BJ (cell line): ENCODE results near the gene EXTL2. TPM values are rescaled to one million over a fixed set of nuclear protein-coding genes. Genes with fewer than 3 reads are reported as not detected.

Experiments
- CTCF ChIA-PET: fragments of 350-600 bp; formaldehyde crosslinking; extraction: SDS; loops from one replicate; lab custom pipeline; 2021; ENCODE audit warnings: antibody characterized with exemption, inconsistent platforms; lab: Yijun Ruan, JAX
- POLR2A ChIA-PET: fragments of 300-600 bp; sonication (Branson Sonifier 250); formaldehyde crosslinking; extraction: SDS; loops from one replicate; lab custom pipeline; 2021; ENCODE audit warnings: antibody characterized with exemption; lab: Charles Lee
- DNase-seq: peaks from one replicate; pipeline ENCODE4 v3.0.0-alpha.2; 2011; ENCODE audit warnings: low read depth
- H3K27me3 ChIP-seq: 2 replicates; pipeline ENCODE4 v1.6.0; 2011; ENCODE audit warnings: low read length; ENCODE audit not compliant: control insufficient read depth, insufficient read depth
- H3K36me3 ChIP-seq: 2 replicates; pipeline ENCODE4 v1.5.1; 2011; ENCODE audit warnings: low read length; ENCODE audit not compliant: control insufficient read depth, insufficient read depth
- H3K4me3 ChIP-seq: 2 replicates; pipeline ENCODE4 v1.5.1; 2011; ENCODE audit warnings: low read depth, mild to moderate bottlenecking, control low read depth, low read length
- CTCF ChIP-seq: IDR thresholded peaks from 2 replicates; pipeline ENCODE4 v1.5.1; 2011; ENCODE audit warnings: low read depth, mild to moderate bottlenecking, control low read depth, inconsistent platforms, low read length, moderate library complexity; ENCODE audit not compliant: insufficient read depth
- polyA plus RNA-seq: library from polyadenylated mRNA; depleted of rRNA; stranded (reverse); fragments of >200 nt; gene quantifications from 2 replicates; pipeline ENCODE4 v1.2.3, GENCODE V29; 2011

EXTL2 gene
- polyA plus RNA-seq, 1 experiment: 13.7 TPM

- H3K36me3 ChIP-seq: peaks cover 1% of the 10 kb centered on the region; the same call in 1 of the 2 replicates
- POLR2A ChIA-PET: no interaction called here
- H3K27me3 ChIP-seq: no peaks in the 10 kb centered on the region
- TF ChIP-seq CTCF: peak; percentile 48
- CTCF ChIA-PET: interaction anchor here (0.6 to 4.8 kb wide), 9 partner anchors 12 to 436 kb away, joined by 3 to 47 read pairs (median 3); no protein-coding TSS in a partner anchor
- no peak for DNase-seq
- no peak overlapping the region for H3K4me3 ChIP-seq
Measured at GRCh38 chr1:100921110-100921706, 26.6 kb upstream of the EXTL2 start.

- ChIA-PET POLR2A (no interaction called here), CTCF (interaction anchor here (1.6 kb wide), 1 partner anchor 326 kb away, joined by 4 read pairs; no protein-coding TSS in a partner anchor)
- no peak overlapping the region for H3K4me3 ChIP-seq
- no peak for DNase-seq
- TF ChIP-seq CTCF: no peak
- peaks cover 1% of the 10 kb centered on the region; the same call in 1 of the 2 replicates for H3K36me3 ChIP-seq
- no peaks in the 10 kb centered on the region for H3K27me3 ChIP-seq
Measured at GRCh38 chr1:100912019-100912418, 17.4 kb upstream of the EXTL2 start.

- H3K4me3 ChIP-seq: no peak overlapping the region
- TF ChIP-seq CTCF: no peak
- no peak for DNase-seq
- H3K36me3 ChIP-seq: peaks cover 3% of the 10 kb centered on the region; the same call in 1 of the 2 replicates
- CTCF ChIA-PET: interaction anchor here (0.6 to 2.2 kb wide), 5 partner anchors 328 to 586 kb away, joined by 3 to 10 read pairs (median 4); partner anchors contain the start of gene S1PR1
- POLR2A ChIA-PET: no interaction called here
- no peaks in the 10 kb centered on the region for H3K27me3 ChIP-seq
Measured at GRCh38 chr1:100909018-100909417, 14.4 kb upstream of the EXTL2 start.

GRCh38 chr1:100907887-100908286 lies 13.2 kb upstream of the EXTL2 start:
- Histone ChIP-seq H3K27me3 (no peaks in the 10 kb centered on the region), H3K4me3 (no peak overlapping the region), H3K36me3 (peaks cover 3% of the 10 kb centered on the region; the same call in 1 of the 2 replicates)
- no peak for DNase-seq
- POLR2A ChIA-PET: no interaction called here
- CTCF ChIA-PET: interaction anchor here (1.4 to 2.2 kb wide), 2 partner anchors 331 to 380 kb away, joined by 4 to 10 read pairs; no protein-coding TSS in a partner anchor
- TF ChIP-seq CTCF: no peak

GRCh38 chr1:100905181-100905580 lies 10.5 kb upstream of the EXTL2 start:
- ChIA-PET CTCF (no interaction called here), POLR2A (no interaction called here)
- TF ChIP-seq CTCF: no peak
- no peak overlapping the region for H3K4me3 ChIP-seq
- peaks cover 3% of the 10 kb centered on the region; the same call in 1 of the 2 replicates for H3K36me3 ChIP-seq
- no peak for DNase-seq
- H3K27me3 ChIP-seq: no peaks in the 10 kb centered on the region
